GM21447 (cell line): ENCODE data around the gene TWSG1.
"Not testable (repeated sequence)": the region's sequence is repeated elsewhere in the genome, so short reads cannot be mapped to it uniquely, and the experiment has no call there.

ENCODE experiments used
- ATAC-seq: cut with Tn5 transposase; IDR thresholded peaks from one replicate; pipeline ENCODE4 v1.9.1; 2021; ENCODE audit not compliant: unreplicated experiment

TWSG1 gene

GRCh38 chr18:9386879-9387278 is 52.3 kb downstream of the TWSG1 start:
- no peak for ATAC-seq

DNA sequence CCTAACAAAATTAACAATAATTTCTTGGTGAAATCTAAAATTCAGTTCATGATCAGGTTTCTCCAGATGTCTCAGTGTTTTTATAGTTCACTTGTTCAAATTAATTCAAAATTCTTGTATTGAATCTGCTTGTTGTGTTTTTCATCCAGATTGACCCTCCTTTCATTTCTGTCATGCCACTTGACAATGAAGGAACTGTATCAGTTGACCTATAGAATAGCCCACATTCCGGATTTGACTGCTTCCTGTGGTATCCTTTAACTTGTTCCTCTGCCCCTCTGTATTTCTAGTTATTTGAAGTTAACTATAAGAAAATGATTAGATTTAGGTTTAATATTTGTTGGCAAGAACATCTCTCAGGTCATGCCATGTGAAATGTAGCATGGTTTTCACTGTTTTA is 53.3 kb downstream of the TWSG1 start:
- ATAC-seq: no peak

DNA sequence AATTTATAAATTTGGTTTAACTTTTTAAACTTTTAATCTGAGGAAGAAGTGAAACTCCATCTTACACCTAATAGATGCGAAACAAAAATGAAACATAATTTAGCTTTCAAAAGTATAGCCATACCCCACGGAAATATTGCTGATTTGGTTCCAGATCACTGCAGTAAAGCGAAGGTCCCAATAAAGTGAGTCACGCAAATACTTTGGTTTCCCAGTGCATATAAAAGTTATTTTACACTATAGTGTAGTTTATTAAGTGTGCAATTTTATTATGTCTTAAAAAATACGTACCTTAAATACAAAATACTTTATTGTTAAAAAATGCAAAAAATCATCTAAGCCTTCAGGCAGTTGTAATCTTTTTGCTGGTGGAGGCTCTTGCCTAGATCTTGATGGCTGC is 55.1 kb downstream of the TWSG1 start:
- no peak for ATAC-seq

GRCh38 chr18:9392726-9393125 is 58.2 kb downstream of the TWSG1 start:
- ATAC-seq: no peak

GRCh38 chr18:9394046-9394445 is 59.5 kb downstream of the TWSG1 start:
- ATAC-seq: no peak

- no peak for ATAC-seq
These were observed 65.6 kb downstream of the TWSG1 start for GRCh38 chr18:9400197-9400596.

GRCh38 chr18:9401176-9401575 is 66.6 kb downstream of the TWSG1 start:
- no peak for ATAC-seq

GRCh38 chr18:9402358-9403007 is 67.9 kb downstream of the TWSG1 start:
- not testable (repeated sequence) for ATAC-seq

DNA sequence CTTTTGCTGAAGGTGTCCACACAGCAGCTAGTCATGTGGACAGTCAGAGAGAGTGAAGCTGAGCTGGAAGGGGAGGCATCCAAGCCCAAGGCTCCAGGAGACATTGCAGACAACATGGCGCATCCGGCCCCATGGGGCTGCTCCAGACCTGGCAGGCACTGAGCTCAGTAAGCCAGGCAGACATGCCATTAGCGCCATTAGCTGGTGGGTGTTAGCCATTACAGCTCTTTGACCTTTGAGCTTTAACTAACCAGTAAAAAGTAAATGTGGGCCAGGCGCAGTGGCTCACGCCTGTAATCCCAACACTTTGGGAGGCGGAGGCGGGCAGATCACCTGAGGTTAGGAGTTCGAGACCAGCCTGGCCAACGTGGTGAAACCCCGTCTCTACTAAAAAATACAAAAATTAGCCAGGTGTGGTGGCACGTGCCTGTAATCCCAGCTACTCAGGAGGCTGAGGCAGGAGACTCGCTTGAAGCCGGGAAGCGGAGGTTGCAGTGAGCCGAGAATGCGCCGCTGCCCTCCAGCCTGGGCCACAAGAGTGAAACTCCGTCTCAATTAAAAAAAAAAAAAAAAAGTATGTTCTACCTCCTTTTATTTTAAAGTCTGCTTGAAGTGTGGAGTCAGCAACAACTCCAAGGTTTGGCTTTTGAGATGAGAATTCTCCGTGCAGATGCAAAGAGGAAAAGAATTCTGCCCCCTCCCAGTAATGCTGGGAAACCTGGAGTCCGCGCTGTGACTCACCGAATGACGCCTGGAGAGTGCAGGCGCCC is 69.4 kb downstream of the TWSG1 start:
- no peak for ATAC-seq

DNA sequence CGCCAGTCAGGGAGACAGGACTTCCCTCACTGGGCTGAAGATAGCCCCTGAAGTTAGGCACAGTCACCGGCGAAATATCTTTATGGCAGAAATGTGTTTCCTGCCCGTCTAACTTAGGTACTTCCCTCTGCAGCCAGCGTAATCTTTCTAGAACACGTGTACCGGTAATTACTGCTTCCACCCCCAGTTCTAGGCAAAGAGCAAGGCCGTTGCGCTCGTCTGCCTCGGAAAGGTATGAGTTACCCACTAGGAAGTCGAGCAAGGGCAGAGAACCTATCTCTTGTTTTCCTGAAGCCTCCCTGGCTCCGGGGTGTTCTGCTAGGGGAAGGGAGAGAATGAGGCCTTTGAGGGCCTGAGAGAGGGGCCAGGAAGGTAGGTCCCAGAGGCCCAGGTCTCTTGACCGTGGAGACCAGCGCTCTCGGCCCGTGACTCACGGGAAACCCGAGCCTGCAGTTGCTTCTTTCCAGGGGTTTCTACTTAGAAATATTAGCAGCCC is 70.0 kb downstream of the TWSG1 start:
- ATAC-seq: no peak

- no peak for ATAC-seq
These were observed 70.6 kb downstream of the TWSG1 start for GRCh38 chr18:9405130-9405529.

DNA sequence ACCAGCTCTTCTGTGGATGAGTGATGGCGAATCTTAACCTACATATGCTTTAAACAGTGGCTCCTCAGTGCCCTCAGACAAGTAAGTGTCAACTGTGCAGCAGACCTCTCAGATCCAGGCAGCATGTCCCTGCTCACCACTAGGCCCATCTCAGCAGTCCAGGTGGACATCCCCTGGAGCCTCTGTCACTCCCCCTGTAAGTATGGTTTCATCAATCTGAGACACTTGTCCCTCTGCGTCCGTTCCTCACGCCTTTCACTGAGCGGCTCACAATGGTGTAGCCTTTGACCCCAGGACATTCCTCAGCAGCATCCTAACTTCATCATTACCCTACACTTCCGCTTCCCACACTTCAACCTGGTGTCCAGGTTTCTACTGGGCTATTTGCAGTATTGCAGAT is 71.4 kb downstream of the TWSG1 start:
- no peak for ATAC-seq

- no peak for ATAC-seq
These were observed 75.9 kb downstream of the TWSG1 start for GRCh38 chr18:9410515-9410914.

DNA sequence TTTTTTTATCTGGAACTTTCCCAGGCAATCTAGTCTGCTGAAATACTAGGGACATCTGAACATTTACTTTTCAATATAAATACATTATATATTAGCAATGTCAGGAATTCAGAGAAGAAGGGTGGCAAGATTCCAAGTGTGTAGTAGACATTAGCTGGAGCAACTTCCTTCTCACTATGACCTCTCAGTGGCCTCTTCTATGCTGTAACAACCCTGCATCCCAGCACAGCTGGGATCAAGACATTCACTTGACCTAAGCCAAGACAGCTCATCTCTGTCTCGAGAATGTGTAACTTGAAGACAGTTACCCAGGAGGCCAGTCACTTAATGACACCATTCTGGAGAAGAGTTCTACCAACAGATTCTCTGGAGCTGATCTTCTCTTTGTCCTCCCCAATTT is 79.0 kb downstream of the TWSG1 start:
- no peak for ATAC-seq

DNA sequence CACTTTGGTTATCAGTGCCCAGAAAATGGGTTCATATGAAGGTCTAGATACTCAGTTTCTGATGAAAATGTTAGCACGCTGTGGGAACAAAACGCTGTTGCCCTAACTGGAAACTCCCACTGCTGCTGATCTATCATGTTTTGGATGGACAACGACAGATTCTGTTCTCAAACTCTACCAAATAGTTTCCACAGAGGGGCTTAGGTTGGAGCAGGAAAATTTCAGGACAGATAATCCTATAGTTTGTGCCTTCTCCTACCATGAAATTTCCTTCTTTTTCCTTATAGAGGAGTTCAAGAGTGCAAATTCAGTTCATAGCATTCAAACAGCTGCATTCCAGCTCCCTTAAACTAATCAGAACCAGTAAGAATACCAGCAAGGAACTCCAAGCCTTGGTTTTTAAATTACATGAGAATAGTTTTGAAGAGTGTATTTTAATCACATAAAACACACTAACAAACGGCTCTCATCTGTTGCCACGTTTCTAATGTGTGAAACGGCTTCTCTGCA is 82.0 kb downstream of the TWSG1 start:
- no peak for ATAC-seq

GRCh38 chr18:9417073-9417851 is 82.7 kb downstream of the TWSG1 start:
- ATAC-seq: no peak

DNA sequence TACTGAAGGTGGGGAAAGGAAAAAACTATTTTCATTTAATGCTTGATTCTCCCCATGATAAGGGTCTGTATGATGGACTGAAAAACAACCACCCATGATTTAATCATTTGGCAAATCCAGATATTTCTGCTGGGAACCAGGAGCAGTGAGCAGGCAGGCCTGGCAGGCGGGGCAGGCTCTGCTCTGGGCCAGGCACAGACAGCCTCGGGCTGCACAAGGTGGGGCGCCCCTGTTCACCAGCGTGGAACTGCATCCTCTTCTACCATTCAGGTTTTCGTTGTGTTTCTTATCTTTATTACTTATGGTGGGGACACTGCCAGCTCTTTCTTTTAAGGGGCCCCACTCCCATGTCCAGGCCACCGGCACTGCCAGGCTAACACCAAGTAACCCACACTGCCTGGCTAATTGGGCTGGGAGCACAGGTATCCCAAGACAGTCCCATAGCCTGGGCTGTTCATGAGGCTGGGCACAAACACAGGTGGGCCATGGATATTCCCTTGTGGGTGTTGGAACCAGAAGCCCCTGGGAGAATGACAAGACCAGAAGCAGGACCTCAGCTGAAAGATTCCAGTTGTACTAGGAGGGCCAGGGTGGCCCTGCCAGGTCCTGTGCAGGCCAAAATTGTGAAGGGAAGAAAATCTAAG is 83.6 kb downstream of the TWSG1 start:
- no peak for ATAC-seq

DNA sequence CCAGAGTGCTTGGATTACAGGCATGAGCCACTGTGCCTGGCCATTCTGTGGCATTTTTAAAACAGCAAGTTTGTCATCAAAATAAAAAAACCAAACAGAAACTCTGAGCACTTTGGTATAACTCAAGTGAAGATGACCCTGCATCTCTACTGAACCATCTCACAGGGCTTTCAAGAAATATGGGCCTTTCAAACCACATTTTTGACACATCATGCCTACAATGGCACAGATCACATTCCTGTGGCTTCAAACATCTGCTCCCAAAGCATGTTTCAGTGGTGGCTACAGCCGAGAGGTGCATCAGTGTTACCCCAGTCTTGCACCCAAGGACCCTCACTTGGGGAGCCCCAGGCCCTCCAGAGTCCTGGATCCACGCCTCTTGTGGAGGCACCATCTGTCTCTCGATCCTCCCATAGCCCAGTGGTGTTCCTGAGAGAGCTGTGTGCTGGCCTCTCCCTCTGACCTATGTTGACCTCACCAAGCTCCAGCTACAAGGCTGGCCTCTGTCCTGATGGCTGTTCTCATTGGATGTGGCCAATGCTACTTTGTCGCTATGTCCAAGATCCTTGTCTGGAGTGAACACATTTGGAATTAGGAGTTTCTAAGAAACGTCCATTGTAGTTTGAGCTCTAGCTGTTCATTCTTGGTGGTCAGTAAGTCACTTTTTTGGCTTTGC is 85.5 kb downstream of the TWSG1 start:
- ATAC-seq: no peak

- no peak for ATAC-seq
These were observed 86.7 kb downstream of the TWSG1 start for GRCh38 chr18:9421096-9421900.

DNA sequence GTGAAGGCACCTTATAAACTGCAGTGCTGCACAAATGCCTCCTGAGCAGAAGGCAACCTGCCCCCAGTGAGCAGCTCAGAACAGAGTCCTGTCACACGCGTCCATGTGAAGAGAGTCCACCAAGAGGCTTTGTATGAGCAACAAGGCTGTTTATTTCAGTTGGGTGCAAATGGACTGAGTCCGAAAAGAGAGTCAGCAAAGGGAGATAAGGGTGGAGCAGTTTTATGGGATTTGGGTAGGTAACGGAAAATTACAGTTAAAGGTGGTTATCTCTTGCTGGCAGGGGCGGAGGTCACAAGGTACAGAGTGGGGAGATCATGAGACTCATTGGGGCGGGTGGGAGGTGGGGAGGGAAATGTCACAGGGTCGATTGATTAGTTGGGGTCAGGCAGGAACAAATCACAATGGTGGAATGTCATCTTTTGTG is 87.3 kb downstream of the TWSG1 start:
- ATAC-seq: no peak
